PFSK-1 (cell line): ENCODE data around the gene KDM3A.

ENCODE experiments used
- POLR2AphosphoS5 ChIP-seq: IDR thresholded peaks from 2 replicates; pipeline ENCODE4 v1.6.1; 2012; ENCODE audit warnings: low read depth, mild to moderate bottlenecking, control low read depth, low read length, moderate library complexity
- SIN3A ChIP-seq: IDR thresholded peaks from 2 replicates; pipeline ENCODE4 v1.6.1; 2012; ENCODE audit warnings: mild to moderate bottlenecking, low read length, moderate library complexity, borderline replicate concordance; ENCODE audit not compliant: insufficient read depth

DNA sequence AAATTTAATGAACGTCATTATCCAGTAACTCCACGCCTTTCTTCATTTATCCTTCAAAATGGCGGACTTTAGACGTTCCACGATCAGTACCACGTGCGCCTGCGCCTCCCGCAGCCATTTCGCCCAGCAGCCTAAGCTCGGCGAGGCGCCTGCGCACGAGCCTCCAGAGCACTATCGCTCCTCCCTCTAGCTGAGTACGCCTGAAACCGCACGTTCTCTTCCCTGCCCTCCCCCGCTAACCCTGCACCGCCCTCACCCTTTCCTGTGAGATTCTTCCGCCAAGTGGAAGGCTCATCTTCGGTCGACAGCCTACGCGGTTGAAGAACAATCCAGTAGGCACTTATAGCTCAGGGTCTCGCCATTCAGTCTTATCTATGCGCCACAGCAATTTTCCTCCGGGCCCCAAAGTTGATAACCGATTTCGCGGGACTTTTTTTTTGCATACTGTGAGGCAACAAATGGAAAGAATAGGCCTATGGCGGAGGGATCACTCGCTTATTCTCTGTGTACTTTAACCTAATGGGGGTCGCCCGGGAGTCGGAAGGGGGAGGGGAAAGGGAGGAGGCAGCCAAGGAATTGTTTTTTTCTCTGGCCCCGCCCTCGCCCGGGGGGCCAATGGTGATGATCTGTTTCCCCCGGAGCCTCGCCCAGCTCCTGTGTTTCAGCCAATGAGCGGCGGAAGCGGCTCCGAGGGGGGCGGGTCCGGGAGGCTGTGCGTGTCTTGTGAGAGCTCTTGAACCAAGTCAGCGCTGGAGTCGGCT is at the start of gene KDM3A:
- peak; percentile 80 for TF ChIP-seq POLR2AphosphoS5
- TF ChIP-seq SIN3A = 0 out of 2 replicates have a peak, but pooled peaks have one; percentile 24
